ENCODE data around the gene PCSK2. TPM values are rescaled to one million over a fixed set of nuclear protein-coding genes. Genes with fewer than 3 reads are reported as not detected.
"Not testable (repeated sequence)": the region's sequence is repeated elsewhere in the genome, so short reads cannot be mapped to it uniquely, and the experiment has no call there.

PCSK2 gene
- total RNA-seq, 5 donors from 2014 or later (not counting 1 experiment from before 2014, with no cell fraction given), result not detected

DNA sequence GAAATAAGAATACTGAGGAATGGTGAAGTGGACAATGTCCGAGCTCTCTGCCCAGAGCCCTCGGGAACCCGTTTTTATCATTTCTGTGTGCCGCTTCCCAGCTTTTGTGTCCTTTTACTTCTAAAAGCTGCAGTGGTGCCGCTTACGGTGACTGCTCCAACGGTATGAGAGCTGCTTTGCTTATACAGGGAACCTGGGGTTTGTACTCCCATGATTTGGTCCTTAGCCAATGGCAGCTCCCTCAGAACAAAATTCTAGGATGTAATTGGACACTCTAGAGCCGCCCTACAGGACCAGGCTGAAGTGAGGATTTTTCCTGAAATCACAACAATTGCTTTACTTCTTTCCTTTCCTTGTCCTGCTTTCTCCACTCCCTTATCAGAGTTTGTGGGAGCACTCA is 24.2 kb upstream of the PCSK2 start:
- no peak overlapping the region for H3K4me3 ChIP-seq (ENCODE audit: control insufficient read depth in 1 of 2, extremely low read depth in 1 of 2, low read length in 1 of 2)
- H3K36me3 ChIP-seq (ENCODE audit: control insufficient read depth in 2 of 2, extremely low read depth in 1 of 2, insufficient read depth in 1 of 2, low read length in 1 of 2), result no peaks in the 10 kb centered on the region
- peaks cover 0 to 5% of the 10 kb centered on the region in 2 experiments for H3K27me3 ChIP-seq (replicated peaks in 1 of 2; ENCODE audit: control insufficient read depth in 2 of 2, extremely low read depth in 1 of 2, insufficient read depth in 2 of 2, low read length in 1 of 2)
- DNase-seq, result no peak
- no peak overlapping the region for H3K4me3 Mint-ChIP-seq
- no peak overlapping the region for H3K27ac Mint-ChIP-seq
- no peaks in the 10 kb centered on the region for H3K9me3 ChIP-seq
- no peaks in the 10 kb centered on the region for H3K4me1 ChIP-seq (ENCODE audit: control insufficient read depth in 1 of 2, extremely low read depth in 1 of 2, insufficient read depth in 2 of 2, low read length in 2 of 2)
- POLR2A ChIA-PET, result no interaction called here
- H3K9me3 Mint-ChIP-seq, result peaks cover 0 to 6% (median 0%) of the 10 kb centered on the region in 3 donors
- no peaks in the 10 kb centered on the region for H3K4me1 Mint-ChIP-seq
- 17% methylated on average over 8 of the region's 8 CpGs for WGBS (ENCODE audit: insufficient coverage)
- no peak overlapping the region for H3K27ac ChIP-seq (ENCODE audit: low read length)
- H3K36me3 Mint-ChIP-seq, result no peaks in the 10 kb centered on the region
- H3K27me3 Mint-ChIP-seq, result peaks cover 3 to 6% of the 10 kb centered on the region in 2 donors
- CTCF ChIA-PET, result no interaction called here
- ATAC-seq (replicated peaks in 1 of 4), result no peak

- Mint-ChIP-seq H3K27ac (no peak overlapping the region), H3K4me3 (no peak overlapping the region), H3K36me3 (no peaks in the 10 kb centered on the region), H3K27me3 (peaks cover 3% of the 10 kb centered on the region in 2 donors), H3K9me3 (peaks cover 0 to 3% (median 0%) of the 10 kb centered on the region in 3 donors), H3K4me1 (no peaks in the 10 kb centered on the region)
- ChIA-PET CTCF (no interaction called here), POLR2A (no interaction called here)
- H3K9me3 ChIP-seq, result no peaks in the 10 kb centered on the region
- WGBS (ENCODE audit: insufficient coverage), result no CpG with 5 or more reads among the region's 7 CpGs
- H3K27me3 ChIP-seq (replicated peaks in 1 of 2; ENCODE audit: control insufficient read depth in 2 of 2, extremely low read depth in 1 of 2, insufficient read depth in 2 of 2, low read length in 1 of 2), result peaks cover 0 to 5% of the 10 kb centered on the region in 2 experiments
- no peak overlapping the region for H3K27ac ChIP-seq (ENCODE audit: low read length)
- no peaks in the 10 kb centered on the region for H3K4me1 ChIP-seq (ENCODE audit: control insufficient read depth in 1 of 2, extremely low read depth in 1 of 2, insufficient read depth in 2 of 2, low read length in 2 of 2)
- ATAC-seq (replicated peaks in 1 of 4) (no peak), DNase-seq (no peak)
- H3K36me3 ChIP-seq (ENCODE audit: control insufficient read depth in 2 of 2, extremely low read depth in 1 of 2, insufficient read depth in 1 of 2, low read length in 1 of 2), result no peaks in the 10 kb centered on the region
- H3K4me3 ChIP-seq (ENCODE audit: control insufficient read depth in 1 of 2, extremely low read depth in 1 of 2, low read length in 1 of 2), result no peak overlapping the region
Measured at GRCh38 chr20:17205084-17205813, 21.6 kb upstream of the PCSK2 start.

DNA sequence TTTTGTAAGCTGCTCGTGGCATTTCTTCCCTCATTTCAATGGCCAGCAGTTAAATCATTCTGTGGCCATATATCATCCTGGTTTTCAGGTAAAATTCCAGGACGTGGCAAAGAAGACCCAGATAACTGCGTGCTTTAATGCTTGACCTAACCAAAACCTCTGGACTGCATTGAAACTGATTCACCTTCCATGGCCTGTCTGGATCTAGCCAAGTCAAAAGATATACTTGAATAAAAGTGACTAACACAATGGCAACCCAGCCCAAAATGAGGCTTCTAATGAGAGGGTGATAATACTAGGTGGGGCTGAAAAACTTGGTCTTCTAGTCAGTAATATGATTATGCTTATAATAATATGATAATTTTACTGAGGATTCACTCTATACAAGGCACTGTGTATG is 16.5 kb upstream of the PCSK2 start:
- no peaks in the 10 kb centered on the region for H3K4me1 ChIP-seq (ENCODE audit: control insufficient read depth in 1 of 2, extremely low read depth in 1 of 2, insufficient read depth in 2 of 2, low read length in 2 of 2)
- H3K27ac Mint-ChIP-seq, result no peak overlapping the region
- H3K27me3 Mint-ChIP-seq, result no peaks in the 10 kb centered on the region
- H3K4me1 Mint-ChIP-seq, result no peaks in the 10 kb centered on the region
- no peak overlapping the region for H3K4me3 ChIP-seq (ENCODE audit: control insufficient read depth in 1 of 2, extremely low read depth in 1 of 2, low read length in 1 of 2)
- ChIA-PET POLR2A (no interaction called here), CTCF (no interaction called here)
- H3K27ac ChIP-seq (ENCODE audit: low read length), result no peak overlapping the region
- no peaks in the 10 kb centered on the region for H3K36me3 Mint-ChIP-seq
- no peaks in the 10 kb centered on the region for H3K27me3 ChIP-seq (replicated peaks in 1 of 2; ENCODE audit: control insufficient read depth in 2 of 2, extremely low read depth in 1 of 2, insufficient read depth in 2 of 2, low read length in 1 of 2)
- DNase-seq (no peak), ATAC-seq (replicated peaks in 1 of 4) (no peak)
- H3K9me3 Mint-ChIP-seq, result peaks cover 0 to 8% (median 5%) of the 10 kb centered on the region in 3 donors
- no peak overlapping the region for H3K4me3 Mint-ChIP-seq
- no peaks in the 10 kb centered on the region for H3K36me3 ChIP-seq (ENCODE audit: control insufficient read depth in 2 of 2, extremely low read depth in 1 of 2, insufficient read depth in 1 of 2, low read length in 1 of 2)
- H3K9me3 ChIP-seq, result no peaks in the 10 kb centered on the region
- 60% methylated on average over 1 of the region's 3 CpGs for WGBS (ENCODE audit: insufficient coverage)

- Histone ChIP-seq H3K27me3 (replicated peaks in 1 of 2; ENCODE audit: control insufficient read depth in 2 of 2, extremely low read depth in 1 of 2, insufficient read depth in 2 of 2, low read length in 1 of 2) (no peaks in the 10 kb centered on the region), H3K4me1 (ENCODE audit: control insufficient read depth in 1 of 2, extremely low read depth in 1 of 2, insufficient read depth in 2 of 2, low read length in 2 of 2) (no peaks in the 10 kb centered on the region), H3K36me3 (ENCODE audit: control insufficient read depth in 2 of 2, extremely low read depth in 1 of 2, insufficient read depth in 1 of 2, low read length in 1 of 2) (no peaks in the 10 kb centered on the region), H3K27ac (ENCODE audit: low read length) (no peak overlapping the region), H3K9me3 (no peaks in the 10 kb centered on the region), H3K4me3 (ENCODE audit: control insufficient read depth in 1 of 2, extremely low read depth in 1 of 2, low read length in 1 of 2) (no peak overlapping the region)
- no CpG with 5 or more reads among the region's 2 CpGs for WGBS (ENCODE audit: insufficient coverage)
- H3K27ac Mint-ChIP-seq, result no peak overlapping the region
- no peaks in the 10 kb centered on the region for H3K36me3 Mint-ChIP-seq
- no peaks in the 10 kb centered on the region for H3K4me1 Mint-ChIP-seq
- H3K27me3 Mint-ChIP-seq, result no peaks in the 10 kb centered on the region
- ChIA-PET POLR2A (no interaction called here), CTCF (no interaction called here)
- no peak for DNase-seq
- H3K4me3 Mint-ChIP-seq, result no peak overlapping the region
- no peak for ATAC-seq (replicated peaks in 1 of 4)
- H3K9me3 Mint-ChIP-seq, result peaks cover 0 to 14% (median 9%) of the 10 kb centered on the region in 3 donors
Measured at GRCh38 chr20:17210983-17211382, 15.9 kb upstream of the PCSK2 start.

GRCh38 chr20:17215167-17215566 is 11.7 kb upstream of the PCSK2 start:
- no peaks in the 10 kb centered on the region for H3K9me3 ChIP-seq
- H3K27ac ChIP-seq (ENCODE audit: low read length), result no peak overlapping the region
- ATAC-seq (replicated peaks in 1 of 4) (no peak), DNase-seq (no peak)
- H3K27ac Mint-ChIP-seq, result no peak overlapping the region
- H3K36me3 ChIP-seq (ENCODE audit: control insufficient read depth in 2 of 2, extremely low read depth in 1 of 2, insufficient read depth in 1 of 2, low read length in 1 of 2), result no peaks in the 10 kb centered on the region
- H3K36me3 Mint-ChIP-seq, result no peaks in the 10 kb centered on the region
- no peaks in the 10 kb centered on the region for H3K27me3 Mint-ChIP-seq
- H3K4me1 ChIP-seq (ENCODE audit: control insufficient read depth in 1 of 2, extremely low read depth in 1 of 2, insufficient read depth in 2 of 2, low read length in 2 of 2), result no peaks in the 10 kb centered on the region
- no peak overlapping the region for H3K4me3 ChIP-seq (ENCODE audit: control insufficient read depth in 1 of 2, extremely low read depth in 1 of 2, low read length in 1 of 2)
- no peaks in the 10 kb centered on the region for H3K4me1 Mint-ChIP-seq
- H3K9me3 Mint-ChIP-seq, result peaks cover 0 to 31% (median 9%) of the 10 kb centered on the region in 3 donors
- ChIA-PET POLR2A (no interaction called here), CTCF (no interaction called here)
- no peak overlapping the region for H3K4me3 Mint-ChIP-seq
- H3K27me3 ChIP-seq (replicated peaks in 1 of 2; ENCODE audit: control insufficient read depth in 2 of 2, extremely low read depth in 1 of 2, insufficient read depth in 2 of 2, low read length in 1 of 2), result peaks cover 0 to 2% of the 10 kb centered on the region in 2 experiments

DNA sequence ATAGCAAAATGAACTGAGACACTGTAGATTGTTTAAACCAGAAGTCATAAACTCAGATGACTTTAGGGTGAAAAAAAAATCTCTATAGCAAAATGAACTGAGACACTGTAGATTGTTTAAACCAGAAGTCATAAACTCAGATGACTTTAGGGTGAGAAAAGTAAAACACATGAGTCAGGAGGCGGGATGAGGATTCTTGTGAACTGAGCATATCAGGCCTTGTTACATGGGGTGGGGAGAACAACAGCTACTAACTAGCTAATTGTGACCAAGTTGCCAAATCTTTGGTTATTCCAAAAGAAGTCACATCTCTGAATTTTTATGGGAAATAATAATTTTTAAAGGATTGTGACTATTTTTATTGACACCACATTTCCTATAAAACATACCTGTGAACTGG is 7.0 kb upstream of the PCSK2 start:
- H3K4me1 ChIP-seq (ENCODE audit: control insufficient read depth in 1 of 2, extremely low read depth in 1 of 2, insufficient read depth in 2 of 2, low read length in 2 of 2); H3K27me3 ChIP-seq (replicated peaks in 1 of 2; ENCODE audit: control insufficient read depth in 2 of 2, extremely low read depth in 1 of 2, insufficient read depth in 2 of 2, low read length in 1 of 2); H3K36me3 Mint-ChIP-seq; H3K36me3 ChIP-seq (ENCODE audit: control insufficient read depth in 2 of 2, extremely low read depth in 1 of 2, insufficient read depth in 1 of 2, low read length in 1 of 2); POLR2A ChIA-PET; CTCF ChIA-PET; H3K4me3 Mint-ChIP-seq; H3K27ac ChIP-seq (ENCODE audit: low read length); H3K4me1 Mint-ChIP-seq; ATAC-seq (replicated peaks in 1 of 4); H3K27ac Mint-ChIP-seq; H3K4me3 ChIP-seq (ENCODE audit: control insufficient read depth in 1 of 2, extremely low read depth in 1 of 2, low read length in 1 of 2); DNase-seq; H3K9me3 ChIP-seq: not testable (repeated sequence)
- no CpG with 5 or more reads among the region's 1 CpG for WGBS (ENCODE audit: insufficient coverage)
- peaks cover 15 to 20% of the 10 kb centered on the region in 2 donors for H3K27me3 Mint-ChIP-seq
- peaks cover 3 to 23% (median 3%) of the 10 kb centered on the region in 3 donors for H3K9me3 Mint-ChIP-seq

DNA sequence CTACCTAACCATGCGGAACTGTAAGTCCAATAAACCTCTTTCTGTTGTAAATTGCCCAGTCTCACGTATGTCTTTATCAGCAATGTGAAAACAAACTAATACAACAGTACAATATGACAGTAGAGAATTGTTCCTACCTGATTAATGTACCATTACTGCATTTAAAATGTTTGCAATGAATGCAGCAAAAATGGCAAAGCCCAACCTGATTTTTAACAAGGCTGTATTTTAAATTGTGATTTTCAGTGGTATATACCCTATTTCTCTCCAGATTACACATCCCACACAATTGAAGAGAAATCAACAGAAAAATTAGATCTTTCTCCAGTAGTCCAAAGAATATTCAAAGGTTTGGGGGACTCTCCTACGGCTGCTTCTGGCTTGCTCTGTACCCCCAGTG is 3.3 kb upstream of the PCSK2 start:
- peaks cover 18 to 33% of the 10 kb centered on the region in 2 experiments for H3K27me3 ChIP-seq (replicated peaks in 1 of 2; ENCODE audit: control insufficient read depth in 2 of 2, extremely low read depth in 1 of 2, insufficient read depth in 2 of 2, low read length in 1 of 2)
- H3K27ac Mint-ChIP-seq, result no peak overlapping the region
- H3K27me3 Mint-ChIP-seq, result peaks cover 46 to 53% of the 10 kb centered on the region in 2 donors
- H3K36me3 ChIP-seq (ENCODE audit: control insufficient read depth in 2 of 2, extremely low read depth in 1 of 2, insufficient read depth in 1 of 2, low read length in 1 of 2), result no peaks in the 10 kb centered on the region
- 100% methylated on average over 1 of the region's 3 CpGs for WGBS (ENCODE audit: insufficient coverage)
- ChIA-PET CTCF (no interaction called here), POLR2A (no interaction called here)
- no peaks in the 10 kb centered on the region for H3K9me3 ChIP-seq
- H3K36me3 Mint-ChIP-seq, result no peaks in the 10 kb centered on the region
- DNase-seq, result no peak
- ATAC-seq (replicated peaks in 1 of 4), result no peak
- no peak overlapping the region for H3K27ac ChIP-seq (ENCODE audit: low read length)
- peaks cover 2 to 9% (median 3%) of the 10 kb centered on the region in 3 donors for H3K4me1 Mint-ChIP-seq
- no peak overlapping the region for H3K4me3 ChIP-seq (ENCODE audit: control insufficient read depth in 1 of 2, extremely low read depth in 1 of 2, low read length in 1 of 2)
- H3K9me3 Mint-ChIP-seq, result peaks cover 0 to 5% (median 3%) of the 10 kb centered on the region in 3 donors
- H3K4me1 ChIP-seq (ENCODE audit: control insufficient read depth in 1 of 2, extremely low read depth in 1 of 2, insufficient read depth in 2 of 2, low read length in 2 of 2), result no peaks in the 10 kb centered on the region
- no peak overlapping the region for H3K4me3 Mint-ChIP-seq

Data from T-cell (primary cell).